ENCODE measurements around the gene ADGRG4.

ADGRG4 gene

DNA sequence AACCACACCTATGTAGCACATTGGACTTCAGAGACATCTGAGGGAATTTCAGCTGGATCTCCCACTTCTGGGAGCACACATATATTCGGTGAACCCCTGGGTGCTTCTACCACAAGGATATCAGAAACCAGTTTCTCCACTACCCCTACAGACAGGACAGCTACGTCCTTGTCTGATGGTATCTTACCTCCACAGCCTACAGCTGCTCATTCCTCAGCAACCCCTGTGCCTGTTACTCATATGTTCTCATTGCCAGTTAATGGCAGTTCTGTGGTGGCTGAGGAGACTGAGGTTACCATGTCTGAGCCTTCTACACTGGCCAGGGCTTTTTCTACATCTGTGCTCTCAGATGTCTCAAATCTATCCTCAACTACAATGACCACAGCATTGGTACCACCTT, 45.7 kb downstream of the ADGRG4 start:
- no peak overlapping the region for H3K27ac ChIP-seq

GRCh38 chrX:136347706-136348105, 46.9 kb downstream of the ADGRG4 start:
- H3K27ac ChIP-seq: no peak overlapping the region
- TF ChIP-seq ZFX (IDR thresholded peaks at IDR 0.05; ENCODE audit: borderline replicate concordance): no peak
- TF ChIP-seq, protein P1, sequence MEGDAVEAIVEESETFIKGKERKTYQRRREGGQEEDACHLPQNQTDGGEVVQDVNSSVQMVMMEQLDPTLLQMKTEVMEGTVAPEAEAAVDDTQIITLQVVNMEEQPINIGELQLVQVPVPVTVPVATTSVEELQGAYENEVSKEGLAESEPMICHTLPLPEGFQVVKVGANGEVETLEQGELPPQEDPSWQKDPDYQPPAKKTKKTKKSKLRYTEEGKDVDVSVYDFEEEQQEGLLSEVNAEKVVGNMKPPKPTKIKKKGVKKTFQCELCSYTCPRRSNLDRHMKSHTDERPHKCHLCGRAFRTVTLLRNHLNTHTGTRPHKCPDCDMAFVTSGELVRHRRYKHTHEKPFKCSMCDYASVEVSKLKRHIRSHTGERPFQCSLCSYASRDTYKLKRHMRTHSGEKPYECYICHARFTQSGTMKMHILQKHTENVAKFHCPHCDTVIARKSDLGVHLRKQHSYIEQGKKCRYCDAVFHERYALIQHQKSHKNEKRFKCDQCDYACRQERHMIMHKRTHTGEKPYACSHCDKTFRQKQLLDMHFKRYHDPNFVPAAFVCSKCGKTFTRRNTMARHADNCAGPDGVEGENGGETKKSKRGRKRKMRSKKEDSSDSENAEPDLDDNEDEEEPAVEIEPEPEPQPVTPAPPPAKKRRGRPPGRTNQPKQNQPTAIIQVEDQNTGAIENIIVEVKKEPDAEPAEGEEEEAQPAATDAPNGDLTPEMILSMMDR (IDR thresholded peaks at IDR 0.05): no peak

More for the DNA sequence above, 45.7 kb downstream of the ADGRG4 start:
- TF ChIP-seq, protein P1 (IDR thresholded peaks at IDR 0.05): no peak
- TF ChIP-seq ZFX (IDR thresholded peaks at IDR 0.05; ENCODE audit: borderline replicate concordance): no peak

DNA sequence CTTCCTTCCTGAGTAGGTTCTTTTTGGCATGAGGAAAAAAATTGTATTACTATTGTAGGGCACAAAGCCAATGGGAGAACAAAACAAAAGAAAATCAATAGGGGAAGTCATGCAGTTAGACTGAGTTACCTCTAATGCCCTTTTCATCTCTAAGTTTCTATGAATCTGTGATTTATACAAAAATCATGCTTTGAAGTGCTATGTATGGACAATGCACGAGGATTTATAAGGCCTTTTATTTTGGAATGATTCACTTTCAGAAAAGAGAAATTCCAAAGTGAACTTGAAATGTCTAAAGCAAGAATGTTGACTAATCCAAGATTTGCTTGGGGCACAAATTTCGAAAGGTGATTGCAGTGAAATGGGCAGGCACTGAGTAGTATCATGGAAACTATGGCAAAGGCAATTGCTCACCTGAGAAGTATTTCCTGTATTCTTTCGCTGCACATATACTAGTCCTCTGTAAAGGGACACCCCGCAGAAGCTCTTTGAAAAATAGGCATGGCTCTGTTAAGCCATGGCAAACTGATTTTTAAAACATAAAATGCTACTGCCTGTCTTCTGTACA, 52.8 kb downstream of the ADGRG4 start:
- TF ChIP-seq, protein P1 (IDR thresholded peaks at IDR 0.05): no peak
- TF ChIP-seq ZFX (IDR thresholded peaks at IDR 0.05; ENCODE audit: borderline replicate concordance): no peak
- H3K27ac ChIP-seq: no peak overlapping the region

GRCh38 chrX:136354201-136354600, 53.4 kb downstream of the ADGRG4 start:
- H3K27ac ChIP-seq: no peak overlapping the region
- no peak for TF ChIP-seq ZFX (IDR thresholded peaks at IDR 0.05; ENCODE audit: borderline replicate concordance)
- TF ChIP-seq, protein P1 (IDR thresholded peaks at IDR 0.05): no peak

GRCh38 chrX:136369377-136369776, 68.6 kb downstream of the ADGRG4 start:
- TF ChIP-seq, protein P1 (IDR thresholded peaks at IDR 0.05): no peak
- TF ChIP-seq ZFX (IDR thresholded peaks at IDR 0.05; ENCODE audit: borderline replicate concordance): no peak
- H3K27ac ChIP-seq: no peak overlapping the region

DNA sequence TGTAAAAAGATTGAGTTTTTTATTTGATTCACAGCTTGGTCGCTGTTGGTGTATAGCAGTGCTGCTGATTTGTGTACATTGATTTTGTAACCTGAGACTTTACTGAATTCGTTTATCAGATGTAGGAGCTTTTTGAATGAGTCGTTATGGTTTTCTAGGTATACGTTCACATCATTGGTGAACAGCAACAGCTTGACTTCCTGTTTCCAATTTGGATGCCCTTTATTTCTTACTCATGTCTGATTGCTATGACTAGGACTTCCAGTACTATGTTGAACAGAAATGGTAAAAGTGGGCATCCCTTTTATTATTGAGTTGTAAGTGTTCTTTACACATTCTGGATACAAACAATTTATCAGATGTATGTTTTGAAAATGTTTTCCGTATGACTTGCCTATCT, 76.0 kb downstream of the ADGRG4 start:
- H3K27ac ChIP-seq: no peak overlapping the region
- TF ChIP-seq ZFX (IDR thresholded peaks at IDR 0.05; ENCODE audit: borderline replicate concordance): no peak
- TF ChIP-seq, protein P1 (IDR thresholded peaks at IDR 0.05): no peak

DNA sequence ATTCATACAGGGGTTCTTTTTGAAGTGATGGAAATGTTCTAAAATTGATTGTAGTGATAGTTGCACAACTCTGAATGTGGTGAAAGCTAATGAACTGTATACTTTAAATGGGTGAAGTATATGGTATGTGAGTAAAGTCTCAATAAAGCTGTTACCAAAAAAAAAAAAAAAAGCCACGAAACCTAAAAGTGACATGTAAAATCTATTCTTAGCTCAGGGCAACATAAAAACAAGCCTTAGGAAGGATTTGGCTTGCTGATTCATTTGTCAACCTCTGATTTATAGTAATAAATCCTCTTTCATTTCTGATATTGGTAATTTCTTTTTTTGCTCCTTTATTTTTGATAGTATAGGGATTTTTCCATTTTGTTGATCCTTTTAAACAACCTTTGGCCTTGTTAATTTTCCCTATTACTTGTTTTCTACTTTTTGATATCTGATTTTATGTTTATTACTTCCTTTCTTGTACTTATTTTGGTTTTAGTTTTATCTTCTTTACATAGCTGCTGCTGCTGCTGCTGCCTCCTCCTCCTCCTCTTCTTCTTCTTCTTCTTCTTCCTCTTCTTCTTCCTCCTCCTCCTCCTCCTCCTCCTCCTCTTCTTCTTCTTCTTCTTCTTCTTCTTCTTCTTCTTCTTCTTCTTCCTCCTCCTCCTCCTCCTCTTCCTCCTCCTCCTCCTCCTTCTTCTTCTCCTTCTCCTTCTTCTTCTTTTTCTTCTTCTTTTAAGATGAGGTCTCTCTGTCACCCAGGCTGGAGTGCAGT, 79.4 kb downstream of the ADGRG4 start:
- no peak overlapping the region for H3K27ac ChIP-seq
- no peak for TF ChIP-seq ZFX (IDR thresholded peaks at IDR 0.05; ENCODE audit: borderline replicate concordance)
- TF ChIP-seq, protein P1 (IDR thresholded peaks at IDR 0.05): no peak

Measured in 22Rv1 (cell line).